H1 (cell line): ENCODE data around the gene CTXN3. TPM values are rescaled to one million over a fixed set of nuclear protein-coding genes. Genes with fewer than 3 reads are reported as not detected.

Experiments used
- BRCA1 ChIP-seq: IDR thresholded peaks from 2 replicates; pipeline ENCODE4 v1.6.1; 2012; ENCODE audit warnings: low read depth, low read length, improper control_type of control experiment
- CHD1 ChIP-seq: IDR thresholded peaks from 2 replicates; pipeline ENCODE4 v1.6.1; 2012; ENCODE audit warnings: low read depth, low read length, improper control_type of control experiment
- CREB1 ChIP-seq: IDR thresholded peaks from 2 replicates; pipeline ENCODE4 v1.6.1; 2012; ENCODE audit warnings: inconsistent platforms
- JUN ChIP-seq: IDR thresholded peaks from 2 replicates; pipeline ENCODE4 v1.6.1; 2011; ENCODE audit warnings: low read depth, mild to moderate bottlenecking, improper control_type of control experiment, low read length
- polyA plus RNA-seq, 7 experiments: library from polyadenylated mRNA; depleted of rRNA in 3 of 7; stranded (reverse) in 5 of 7; unstranded in 2 of 7; fragments of >200 nt in 5 of 7; fragments of 200-250 nt in 2 of 7; gene quantifications; 1 replicate in 5 of 7; 2 replicates in 1 of 7; 4 replicates in 1 of 7; pipeline versions ENCODE4 v1.2.1 to v1.2.3, GENCODE V29; 2011 to 2013; ENCODE audit warnings: missing spikeins in 2 of 7, mixed read lengths in 2 of 7
- total RNA-seq: library from RNA; stranded (reverse); fragmentation: NEBNext Ultra II Directional; extraction: Animal tissue kit (Norgen Biotek cat#: 25700); gene quantifications from 2 replicates; pipeline ENCODE4 v1.2.1, GENCODE V29; 2021
- TF ChIP-seq, protein P1 (sequence below): IDR thresholded peaks from 2 replicates; pipeline ENCODE4 v1.6.1; 2012; ENCODE audit warnings: inconsistent platforms

The CTXN3 gene
- total and polyA plus RNA-seq, 2 of the 8 experiments (the other 6 are each of a cell fraction or from before 2014, with no cell fraction given): 0.05 TPM; not detected in 1

DNA sequence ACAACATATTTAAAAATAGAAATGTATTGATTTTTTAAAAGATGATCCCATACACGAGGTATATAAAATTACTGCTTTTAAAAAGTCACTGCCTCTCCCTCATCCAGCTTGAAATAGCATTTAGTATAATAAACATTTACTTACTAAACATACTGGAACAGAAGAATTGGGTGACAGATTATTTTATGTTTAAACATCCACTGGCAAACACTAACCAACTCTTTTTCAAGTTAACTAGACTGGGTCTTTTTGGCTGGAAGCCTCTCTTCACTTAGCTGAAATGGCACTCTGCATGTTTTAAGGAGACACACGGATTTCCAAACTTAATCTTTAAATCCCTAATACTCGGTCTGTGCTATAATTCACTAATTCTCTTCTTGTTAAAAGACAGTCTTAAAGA is 19.0 kb downstream of the CTXN3 start (continued):
- TF ChIP-seq, protein P1, sequence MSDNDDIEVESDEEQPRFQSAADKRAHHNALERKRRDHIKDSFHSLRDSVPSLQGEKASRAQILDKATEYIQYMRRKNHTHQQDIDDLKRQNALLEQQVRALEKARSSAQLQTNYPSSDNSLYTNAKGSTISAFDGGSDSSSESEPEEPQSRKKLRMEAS: no peak
- TF ChIP-seq BRCA1 (no peak), JUN (no peak), CREB1 (no peak), CHD1 (no peak)
